Measurements from ENCODE around the gene CTNNA3. TPM values are rescaled to one million over a fixed set of nuclear protein-coding genes. Genes with fewer than 3 reads are reported as not detected.
"Not testable (repeated sequence)": the region's sequence is repeated elsewhere in the genome, so short reads cannot be mapped to it uniquely, and the experiment has no call there.

CTNNA3 gene
- total and polyA plus RNA-seq, 2 of the 4 experiments (the other 2 are of a cell fraction): 0.19 to 0.90 TPM

DNA sequence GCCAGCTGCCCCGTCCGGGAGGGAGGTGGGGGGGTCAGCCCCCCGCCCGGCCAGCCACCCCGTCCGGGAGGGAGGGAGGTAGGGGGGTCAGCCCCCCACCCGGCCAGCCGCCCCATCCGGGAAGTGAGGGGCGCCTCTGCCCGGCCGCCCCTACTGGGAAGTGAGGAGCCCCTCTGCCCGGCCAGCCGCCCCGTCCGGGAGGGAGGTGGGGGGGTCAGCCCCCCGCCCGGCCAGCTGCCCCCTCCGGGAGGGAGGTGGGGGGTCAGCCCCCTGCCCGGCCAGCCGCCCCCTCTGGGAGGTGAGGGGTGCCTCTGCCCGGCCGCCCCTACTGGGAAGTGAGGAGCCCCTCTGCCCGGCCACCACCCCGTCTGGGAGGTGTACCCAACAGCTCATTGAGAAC is 4.1 kb downstream of the CTNNA3 start:
- H2AK9ac ChIP-seq (replicated peaks; ENCODE audit: low read depth, low read length, poor library complexity); H3K9me3 ChIP-seq (ENCODE audit: control insufficient read depth, insufficient read depth, low read length); H3K23ac ChIP-seq (ENCODE audit: low read depth, low read length); H4K20me1 ChIP-seq (ENCODE audit: insufficient read depth, low read length); H3K14ac ChIP-seq (replicated peaks; ENCODE audit: low read depth, low read length); H3K9ac ChIP-seq (ENCODE audit: low read depth, low read length); H2AFZ ChIP-seq (replicated peaks; ENCODE audit: low read length, poor library complexity); ATAC-seq (ENCODE audit: low read depth); H3K27me3 ChIP-seq (ENCODE audit: control insufficient read depth, insufficient read depth, low read length); DNase-seq; H3K4me2 ChIP-seq (ENCODE audit: low read depth, low read length); POLR2A ChIA-PET (ENCODE audit: unreplicated experiment); H3K79me1 ChIP-seq (ENCODE audit: low read depth in 1 of 2, low read length in 2 of 2); H4K91ac ChIP-seq (ENCODE audit: insufficient read depth, low read depth, low read length); CTCF ChIA-PET; H3K4me3 ChIP-seq (ENCODE audit: insufficient read depth, low read depth, low read length); H3K4ac ChIP-seq (ENCODE audit: low read depth, low read length); H4K8ac ChIP-seq (ENCODE audit: low read depth in 2 of 2, low read length in 2 of 2); H3K18ac ChIP-seq (ENCODE audit: low read depth, low read length); H2BK15ac ChIP-seq (ENCODE audit: low read depth, low read length); H2BK120ac ChIP-seq (ENCODE audit: low read depth, low read length); BruUV-seq (replicated peaks); H2BK20ac ChIP-seq (ENCODE audit: low read depth, low read length); dilution Hi-C loops (cut with HindIII; ENCODE audit: low sequenced_read_pairs, unreplicated experiment); in situ Hi-C loops (cut with MboI; ENCODE audit: low sequenced_read_pairs); H2BK5ac ChIP-seq (ENCODE audit: low read depth, low read length, poor library complexity, severe bottlenecking); H3K4me1 ChIP-seq (ENCODE audit: control insufficient read depth, insufficient read depth, low read length); H3K27ac ChIP-seq (ENCODE audit: insufficient read depth, low read length); H4K5ac ChIP-seq (ENCODE audit: low read depth, low read length); intact Hi-C loops (cut with micrococcal nuclease); H3K36me3 ChIP-seq (ENCODE audit: control insufficient read depth, insufficient read depth, low read length); H3K56ac ChIP-seq (ENCODE audit: extremely low read depth, insufficient read depth, low read length); H3K9me1 ChIP-seq (ENCODE audit: insufficient read depth, low read length); H2AK5ac ChIP-seq (ENCODE audit: low read depth, low read length): not testable (repeated sequence)
- WGBS, 2 experiments (ENCODE audit: extremely low coverage in 2 of 2, insufficient read length in 1 of 2): no CpG with 5 or more reads among the region's 25 CpGs

DNA sequence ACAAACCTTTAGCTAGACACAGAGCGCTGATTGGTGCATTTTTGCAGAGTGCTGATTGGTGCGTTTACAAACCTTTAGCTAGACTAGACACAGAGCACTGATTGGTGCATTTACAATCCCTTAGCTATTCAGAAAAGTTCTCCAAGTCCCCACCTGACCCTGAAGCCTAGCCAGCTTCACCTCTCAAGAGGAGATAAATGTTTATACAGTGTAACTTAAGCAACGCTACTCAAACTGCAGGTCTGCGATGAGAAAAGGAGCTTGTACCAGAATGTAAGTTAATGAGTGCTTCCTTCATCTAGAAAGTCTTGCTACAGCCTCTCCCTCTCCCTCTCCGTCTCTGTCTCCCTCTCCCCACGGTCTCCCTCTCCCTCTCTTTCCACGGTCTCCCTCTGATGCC is 5.5 kb downstream of the CTNNA3 start:
- DNase-seq; H3K14ac ChIP-seq (replicated peaks; ENCODE audit: low read depth, low read length); H3K9me1 ChIP-seq (ENCODE audit: insufficient read depth, low read length); H3K4me1 ChIP-seq (ENCODE audit: control insufficient read depth, insufficient read depth, low read length); POLR2A ChIA-PET (ENCODE audit: unreplicated experiment); in situ Hi-C loops (cut with MboI; ENCODE audit: low sequenced_read_pairs); intact Hi-C loops (cut with micrococcal nuclease); H2BK15ac ChIP-seq (ENCODE audit: low read depth, low read length); H4K91ac ChIP-seq (ENCODE audit: insufficient read depth, low read depth, low read length); H2BK20ac ChIP-seq (ENCODE audit: low read depth, low read length); H4K20me1 ChIP-seq (ENCODE audit: insufficient read depth, low read length); H4K8ac ChIP-seq (ENCODE audit: low read depth in 2 of 2, low read length in 2 of 2); H2BK120ac ChIP-seq (ENCODE audit: low read depth, low read length); H3K79me1 ChIP-seq (ENCODE audit: low read depth in 1 of 2, low read length in 2 of 2); H2BK5ac ChIP-seq (ENCODE audit: low read depth, low read length, poor library complexity, severe bottlenecking); H3K4me2 ChIP-seq (ENCODE audit: low read depth, low read length); H3K36me3 ChIP-seq (ENCODE audit: control insufficient read depth, insufficient read depth, low read length); H3K27ac ChIP-seq (ENCODE audit: insufficient read depth, low read length); CTCF ChIA-PET; BruUV-seq (replicated peaks); H3K9ac ChIP-seq (ENCODE audit: low read depth, low read length); H3K18ac ChIP-seq (ENCODE audit: low read depth, low read length); H2AFZ ChIP-seq (replicated peaks; ENCODE audit: low read length, poor library complexity); H3K4me3 ChIP-seq (ENCODE audit: insufficient read depth, low read depth, low read length); H3K23ac ChIP-seq (ENCODE audit: low read depth, low read length); H2AK5ac ChIP-seq (ENCODE audit: low read depth, low read length); H3K56ac ChIP-seq (ENCODE audit: extremely low read depth, insufficient read depth, low read length); H2AK9ac ChIP-seq (replicated peaks; ENCODE audit: low read depth, low read length, poor library complexity); ATAC-seq (ENCODE audit: low read depth); H3K27me3 ChIP-seq (ENCODE audit: control insufficient read depth, insufficient read depth, low read length); dilution Hi-C loops (cut with HindIII; ENCODE audit: low sequenced_read_pairs, unreplicated experiment); H3K9me3 ChIP-seq (ENCODE audit: control insufficient read depth, insufficient read depth, low read length); H4K5ac ChIP-seq (ENCODE audit: low read depth, low read length); H3K4ac ChIP-seq (ENCODE audit: low read depth, low read length): not testable (repeated sequence)
- WGBS, 2 experiments (ENCODE audit: extremely low coverage in 2 of 2, insufficient read length in 1 of 2): no CpG with 5 or more reads among the region's 7 CpGs
